OCI-LY1 (cell line): ENCODE results near the gene ZNF362.

Experiments used
- H2AFZ ChIP-seq: fragments of 200-600 bp; sonication (generic), shearing (Covaris generic); 2 replicates; pipeline ENCODE4 v1.6.0; 2014; ENCODE audit warnings: antibody characterized with exemption, mild to moderate bottlenecking, low read length
- H3F3A ChIP-seq: fragments of 200-600 bp; sonication (generic), shearing (Covaris generic); 2 replicates; pipeline ENCODE4 v1.6.0; 2014; ENCODE audit warnings: mild to moderate bottlenecking, antibody characterized with exemption, low read length, moderate library complexity; ENCODE audit not compliant: insufficient read depth
- H3K27ac ChIP-seq: fragments of 200-600 bp; sonication (generic); 2 replicates; pipeline ENCODE4 v1.5.1; 2014; ENCODE audit warnings: low read length, mixed run types, mild to moderate bottlenecking, low read depth; ENCODE audit not compliant: poor library complexity, severe bottlenecking
- H3K27me3 ChIP-seq: fragments of 200-600 bp; sonication (generic); 2 replicates; pipeline ENCODE4 v1.6.0; 2014; ENCODE audit warnings: antibody characterized with exemption, mild to moderate bottlenecking, low read length, moderate library complexity; ENCODE audit not compliant: insufficient read depth
- H3K36me3 ChIP-seq: fragments of 200-600 bp; sonication (generic); 2 replicates; pipeline ENCODE4 v1.6.1; 2014; ENCODE audit warnings: mild to moderate bottlenecking, antibody characterized with exemption, low read length, moderate library complexity, mixed read lengths; ENCODE audit not compliant: insufficient read depth
- H3K4me1 ChIP-seq: fragments of 200-600 bp; sonication (generic); 2 replicates; pipeline ENCODE4 v1.5.1; 2014; ENCODE audit warnings: mild to moderate bottlenecking, low read length, moderate library complexity; ENCODE audit not compliant: insufficient read depth, severe bottlenecking
- H3K4me2 ChIP-seq: fragments of 200-600 bp; sonication (generic), shearing (Covaris generic); 2 replicates; pipeline ENCODE4 v1.6.1; 2014; ENCODE audit warnings: low read length
- H3K4me3 ChIP-seq: fragments of 200-600 bp; sonication (generic); 2 replicates; pipeline ENCODE4 v1.5.1; 2014; ENCODE audit warnings: low read length, low read depth, mild to moderate bottlenecking, mixed read lengths; ENCODE audit not compliant: poor library complexity, severe bottlenecking
- H3K79me2 ChIP-seq: fragments of 200-600 bp; shearing (Covaris generic); 2 replicates; pipeline ENCODE4 v1.6.1; 2016; ENCODE audit warnings: mixed run types, low read length, mixed read lengths; ENCODE audit not compliant: insufficient read depth
- H3K9ac ChIP-seq: fragments of 200-600 bp; sonication (generic), shearing (Covaris generic); 2 replicates; pipeline ENCODE4 v1.6.1; 2014; ENCODE audit warnings: mild to moderate bottlenecking, low read length, mixed read lengths
- H3K9me2 ChIP-seq: fragments of 200-600 bp; sonication (generic), shearing (Covaris generic); 2 replicates; pipeline ENCODE4 v1.6.1; 2014; ENCODE audit warnings: low read depth, mild to moderate bottlenecking, low read length, mixed read lengths
- H3K9me3 ChIP-seq: fragments of 200-600 bp; shearing (Covaris generic); 2 replicates; pipeline ENCODE4 v1.6.1; 2014; ENCODE audit warnings: low read length, mixed read lengths
- H4K20me1 ChIP-seq: fragments of 200-600 bp; sonication (generic), shearing (Covaris generic); 2 replicates; pipeline ENCODE4 v1.6.0; 2016; ENCODE audit warnings: mild to moderate bottlenecking, low read length; ENCODE audit not compliant: insufficient read depth
- EZH2 ChIP-seq: fragments of 200-600 bp; sonication (generic), shearing (Covaris generic); IDR thresholded peaks from 2 replicates; pipeline ENCODE4 v1.8.0; 2017; ENCODE audit warnings: borderline replicate concordance, mixed run types, mild to moderate bottlenecking, antibody characterized with exemption, low read length, moderate library complexity, mixed read lengths
- TF ChIP-seq, protein P1 (sequence below): fragments of 200-600 bp; sonication (generic), shearing (Covaris generic); IDR thresholded peaks from 2 replicates; pipeline ENCODE4 v1.5.1; 2017; ENCODE audit warnings: mild to moderate bottlenecking, antibody characterized with exemption, low read length, moderate library complexity, mixed read lengths

The ZNF362 gene

DNA sequence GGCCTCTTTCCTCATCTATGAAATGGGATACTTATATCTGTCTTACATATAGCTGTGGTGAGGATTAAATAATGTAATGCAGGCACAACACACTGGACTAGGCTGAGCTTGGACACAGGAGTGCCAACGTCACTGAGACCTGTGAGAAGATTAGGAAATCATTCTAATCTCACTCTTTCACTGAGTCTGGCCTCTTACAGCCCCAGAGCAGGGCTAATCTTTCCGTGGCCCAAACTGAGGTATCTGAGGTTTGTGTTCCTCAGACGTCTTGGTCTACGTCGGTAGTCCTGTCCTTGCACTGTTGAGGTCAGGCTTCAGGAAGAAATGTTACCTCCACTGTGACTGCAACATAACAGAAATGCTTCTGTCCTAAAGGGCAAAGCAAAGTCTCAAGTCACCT, 87.2 kb downstream of the ZNF362 start:
- no peak for TF ChIP-seq EZH2
- TF ChIP-seq, protein P1, sequence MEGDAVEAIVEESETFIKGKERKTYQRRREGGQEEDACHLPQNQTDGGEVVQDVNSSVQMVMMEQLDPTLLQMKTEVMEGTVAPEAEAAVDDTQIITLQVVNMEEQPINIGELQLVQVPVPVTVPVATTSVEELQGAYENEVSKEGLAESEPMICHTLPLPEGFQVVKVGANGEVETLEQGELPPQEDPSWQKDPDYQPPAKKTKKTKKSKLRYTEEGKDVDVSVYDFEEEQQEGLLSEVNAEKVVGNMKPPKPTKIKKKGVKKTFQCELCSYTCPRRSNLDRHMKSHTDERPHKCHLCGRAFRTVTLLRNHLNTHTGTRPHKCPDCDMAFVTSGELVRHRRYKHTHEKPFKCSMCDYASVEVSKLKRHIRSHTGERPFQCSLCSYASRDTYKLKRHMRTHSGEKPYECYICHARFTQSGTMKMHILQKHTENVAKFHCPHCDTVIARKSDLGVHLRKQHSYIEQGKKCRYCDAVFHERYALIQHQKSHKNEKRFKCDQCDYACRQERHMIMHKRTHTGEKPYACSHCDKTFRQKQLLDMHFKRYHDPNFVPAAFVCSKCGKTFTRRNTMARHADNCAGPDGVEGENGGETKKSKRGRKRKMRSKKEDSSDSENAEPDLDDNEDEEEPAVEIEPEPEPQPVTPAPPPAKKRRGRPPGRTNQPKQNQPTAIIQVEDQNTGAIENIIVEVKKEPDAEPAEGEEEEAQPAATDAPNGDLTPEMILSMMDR = no peak
- no peak overlapping the region for H3K27ac ChIP-seq
- peaks cover 2% of the 10 kb centered on the region; the same call in 1 of the 2 replicates for H4K20me1 ChIP-seq

DNA sequence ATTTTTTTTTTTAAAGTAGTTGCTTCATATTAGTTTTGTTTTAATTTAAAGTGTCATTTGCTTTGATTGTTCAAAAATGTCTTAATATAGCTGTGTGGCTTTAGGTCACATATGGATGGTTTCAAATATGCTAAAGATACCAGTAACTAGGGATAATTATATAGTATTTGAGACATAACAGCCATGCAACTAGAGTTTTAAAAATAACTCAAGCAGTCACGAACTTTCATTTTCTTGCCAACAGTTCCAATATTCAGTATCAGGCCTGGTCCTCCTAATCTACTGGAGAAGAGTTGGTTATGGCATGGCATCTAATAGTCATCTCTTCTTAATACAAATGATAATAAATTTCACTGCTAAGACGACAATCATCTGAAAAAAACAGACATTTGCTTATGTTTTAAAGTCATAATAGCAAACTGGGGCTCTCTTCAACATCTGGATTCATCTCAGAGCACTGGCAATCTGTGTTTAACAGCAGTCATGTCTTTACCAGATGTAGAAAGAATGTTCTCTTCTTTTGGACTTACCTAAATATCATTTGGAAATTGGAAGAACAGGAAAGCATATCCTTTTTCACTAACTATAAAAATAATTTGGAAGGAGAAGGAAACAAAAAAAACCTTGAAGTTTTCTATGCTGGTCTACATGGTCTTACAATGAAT, 88.7 kb downstream of the ZNF362 start:
- Histone ChIP-seq H3K27me3 (no peaks in the 10 kb centered on the region), H3K4me3 (no peak overlapping the region), H2AFZ (no peak overlapping the region), H3K79me2 (no peaks in the 10 kb centered on the region), H3K9me3 (no peaks in the 10 kb centered on the region), H3K9ac (no peak overlapping the region), H4K20me1 (peaks cover 2% of the 10 kb centered on the region; the same call in 1 of the 2 replicates), H3K36me3 (no peaks in the 10 kb centered on the region), H3K4me2 (no peak overlapping the region), H3F3A (no peaks in the 10 kb centered on the region), H3K4me1 (peaks cover 10% of the 10 kb centered on the region), H3K27ac (no peak overlapping the region), H3K9me2 (no peaks in the 10 kb centered on the region)
- no peak for TF ChIP-seq EZH2
- TF ChIP-seq, protein P1 = no peak

More for the DNA sequence above, 87.2 kb downstream of the ZNF362 start:
- H3K9me3 ChIP-seq = no peaks in the 10 kb centered on the region
- H2AFZ ChIP-seq = no peak overlapping the region
- no peaks in the 10 kb centered on the region for H3F3A ChIP-seq
- peaks cover 5% of the 10 kb centered on the region for H3K4me1 ChIP-seq
- no peak overlapping the region for H3K9ac ChIP-seq
- H3K4me3 ChIP-seq = no peak overlapping the region
- no peaks in the 10 kb centered on the region for H3K9me2 ChIP-seq
- H3K4me2 ChIP-seq = no peak overlapping the region
- H3K36me3 ChIP-seq = no peaks in the 10 kb centered on the region
- H3K79me2 ChIP-seq = no peaks in the 10 kb centered on the region
- no peaks in the 10 kb centered on the region for H3K27me3 ChIP-seq

DNA sequence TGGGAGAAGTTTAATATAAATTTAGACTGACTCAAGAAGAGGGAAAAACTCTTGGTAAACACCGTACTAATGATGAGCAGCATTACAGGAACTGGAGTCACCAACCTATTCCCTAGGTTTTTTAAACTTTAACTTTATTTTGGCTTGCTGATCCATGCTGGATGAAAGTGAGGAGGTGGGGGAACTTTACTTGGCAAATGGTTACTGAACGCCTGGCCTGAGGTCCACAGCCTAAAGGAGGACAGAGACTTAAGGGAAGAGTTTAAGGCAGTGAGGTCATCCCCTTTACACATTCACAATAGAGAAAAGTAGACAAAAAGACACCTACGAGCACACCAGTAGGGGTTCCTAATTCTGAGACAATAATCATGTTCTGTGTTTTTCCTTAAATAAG, 90.2 kb downstream of the ZNF362 start:
- peaks cover 18% of the 10 kb centered on the region for H3K4me1 ChIP-seq
- no peak overlapping the region for H2AFZ ChIP-seq
- H3K9me2 ChIP-seq = no peaks in the 10 kb centered on the region
- H4K20me1 ChIP-seq = peaks cover 2% of the 10 kb centered on the region; the same call in 1 of the 2 replicates
- H3K9ac ChIP-seq = no peak overlapping the region
- H3K4me2 ChIP-seq = no peak overlapping the region
- H3K9me3 ChIP-seq = no peaks in the 10 kb centered on the region
- no peaks in the 10 kb centered on the region for H3K79me2 ChIP-seq
- no peak overlapping the region for H3K4me3 ChIP-seq
- no peak for TF ChIP-seq EZH2
- TF ChIP-seq, protein P1 = no peak
- no peaks in the 10 kb centered on the region for H3F3A ChIP-seq
- no peaks in the 10 kb centered on the region for H3K36me3 ChIP-seq
- no peak overlapping the region for H3K27ac ChIP-seq
- no peaks in the 10 kb centered on the region; the same call in 1 of the 2 replicates for H3K27me3 ChIP-seq
